AG10803 (cell line): ENCODE measurements around the gene BTBD16.

Experiments
- DNase-seq: peaks from one replicate; pipeline ENCODE4 v3.0.0; 2010; ENCODE audit warnings: low read depth
- H3K4me3 ChIP-seq: 2 replicates; pipeline ENCODE4 v1.5.1; 2011; ENCODE audit warnings: mild to moderate bottlenecking, low read length, control low read depth
- CTCF ChIP-seq: conservative IDR thresholded peaks from 2 replicates; pipeline ENCODE4 v1.5.1; 2011; ENCODE audit warnings: mild to moderate bottlenecking, low read length, control low read depth, inconsistent platforms

Gene BTBD16

GRCh38 chr10:122273966-122274545 lies 3.0 kb downstream of the BTBD16 start:
- no peak for DNase-seq
- H3K4me3 ChIP-seq: no peak overlapping the region
- no peak for TF ChIP-seq CTCF

GRCh38 chr10:122276611-122277208 lies 5.6 kb downstream of the BTBD16 start:
- peak; percentile 52 for DNase-seq
- TF ChIP-seq CTCF: no peak
- no peak overlapping the region for H3K4me3 ChIP-seq

DNA sequence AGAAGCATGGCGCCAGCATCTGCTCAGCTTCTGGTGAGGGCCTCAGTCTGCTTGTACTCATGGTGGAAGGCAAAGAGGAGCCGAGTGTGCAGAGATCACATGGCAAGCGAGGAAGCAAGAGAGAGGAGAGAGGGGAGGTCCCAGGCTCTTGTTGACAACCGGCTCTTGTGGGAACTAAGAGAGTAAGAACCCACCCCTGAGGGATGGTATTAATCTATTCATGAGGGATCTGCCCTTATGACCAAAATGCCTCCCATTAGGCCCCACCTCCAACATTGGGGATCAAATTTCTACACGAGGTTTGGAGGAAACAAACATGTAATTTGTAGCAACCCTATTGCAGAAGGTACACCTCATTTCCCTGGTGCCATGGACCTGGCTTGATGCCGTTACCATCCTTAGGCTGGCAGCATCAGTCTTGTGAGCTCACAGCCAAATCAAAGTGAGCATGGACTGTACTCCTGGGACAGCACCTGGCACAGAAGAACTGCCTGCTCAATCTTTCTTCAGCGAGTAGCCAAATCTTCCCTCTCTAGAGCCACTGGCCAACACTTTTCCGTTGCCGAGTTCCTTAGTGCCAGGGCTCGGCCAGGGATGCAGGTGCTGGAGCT lies 6.5 kb downstream of the BTBD16 start:
- H3K4me3 ChIP-seq: no peak overlapping the region
- TF ChIP-seq CTCF: no peak
- no peak for DNase-seq

- peak; percentile 72 for TF ChIP-seq CTCF
- H3K4me3 ChIP-seq: no peak overlapping the region
- peak; percentile 48 for DNase-seq
These were observed 8.6 kb downstream of the BTBD16 start for GRCh38 chr10:122279725-122280141.

- no peak for TF ChIP-seq CTCF
- no peak for DNase-seq
- H3K4me3 ChIP-seq: no peak overlapping the region
These were observed 9.1 kb downstream of the BTBD16 start for GRCh38 chr10:122280156-122280555.

DNA sequence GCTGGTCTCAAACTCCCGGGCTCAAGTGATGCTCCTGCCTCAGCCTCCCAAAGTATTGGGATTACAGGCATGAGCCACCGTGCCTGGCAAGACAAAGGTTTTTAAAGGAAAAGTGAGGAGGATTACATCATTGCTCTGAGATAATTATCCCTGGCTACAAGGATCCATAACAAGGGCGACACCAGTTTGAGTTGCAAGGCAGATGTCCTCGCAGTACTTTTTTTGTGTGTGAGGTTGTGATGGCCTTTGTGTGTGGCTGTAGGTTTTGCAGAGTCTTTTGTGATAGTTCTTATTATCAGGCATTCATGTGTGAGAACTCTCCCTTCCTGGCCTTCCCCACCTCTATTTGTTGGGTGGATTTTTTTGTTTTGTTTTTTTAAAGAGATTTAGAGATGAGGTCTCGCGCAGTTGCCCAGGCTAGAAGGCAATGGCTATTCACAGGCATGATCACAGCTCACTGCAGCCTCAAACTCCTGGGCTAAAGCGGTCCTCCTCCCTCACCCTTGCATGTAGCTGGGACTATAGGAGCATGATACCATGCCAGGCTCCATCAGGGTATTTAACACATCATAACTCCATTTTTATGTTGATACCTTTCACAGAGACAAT lies 10.0 kb downstream of the BTBD16 start:
- H3K4me3 ChIP-seq: no peak overlapping the region
- no peak for DNase-seq
- no peak for TF ChIP-seq CTCF
